HCT116 (cell line): ENCODE data around the gene INTS4. TPM values are rescaled to one million over a fixed set of nuclear protein-coding genes. Genes with fewer than 3 reads are reported as not detected.
"Not testable (repeated sequence)": the region's sequence is repeated elsewhere in the genome, so short reads cannot be mapped to it uniquely, and the experiment has no call there.

Source experiments
- ATAC-seq: fragments of 200-7000 bp; cut with Tn5 transposase; 2 replicates; pipeline ENCODE4 v1.9.1; 2020; ENCODE audit warnings: mild to moderate bottlenecking, moderate library complexity
- BruUV-seq: library from RNA; stranded (reverse); fragments of 400-500 nt; replicated peaks from 2 replicates; lab custom pipeline; 2021; lab: Mats Ljungman, UMichigan
- CTCF ChIA-PET: fragments of 300-600 bp; sonication (Branson Sonifier 250); formaldehyde crosslinking; loops from one replicate; lab custom pipeline; 2021; ENCODE audit warnings: antibody characterized with exemption; lab: Charles Lee
- POLR2A ChIA-PET: fragments of 300-600, 350-600 bp; sonication (Branson Sonifier 250); formaldehyde crosslinking; loops from one replicate; lab custom pipeline; 2021; ENCODE audit warnings: antibody characterized with exemption; lab: Charles Lee
- RAD21 ChIA-PET, 2 experiments: fragments of 300-600 bp; sonication (Branson Sonifier 250); formaldehyde crosslinking; loops; one replicate each; lab custom pipeline; 2023; ENCODE audit warnings: low total read pairs in 2 of 2; ENCODE audit not compliant: uncharacterized antibody in 2 of 2, unreplicated experiment in 2 of 2, low non-redundant PET in 1 of 2; lab: Charles Lee
- DNase-seq: peaks from one replicate; pipeline ENCODE4 v3.0.0-alpha.2; 2010; ENCODE audit warnings: low read depth, low spot score
- H2AFZ ChIP-seq: fragments of 200-600 bp; shearing (Covaris generic), sonication (generic); 2 replicates; pipeline ENCODE4 v1.6.1; 2017; ENCODE audit warnings: low read depth, mixed run types, mixed read lengths, antibody characterized with exemption, low read length; ENCODE audit not compliant: poor library complexity, severe bottlenecking
- H3K27ac ChIP-seq: 2 replicates; pipeline ENCODE4 v1.5.1; 2012; ENCODE audit warnings: low read depth, low read length
- H3K27me3 ChIP-seq: fragments of 200-600 bp; sonication (generic); 2 replicates; pipeline ENCODE4 v1.6.1; 2016; ENCODE audit warnings: mixed run types, low read length, mixed read lengths; ENCODE audit not compliant: insufficient read depth
- H3K36me3 ChIP-seq, 2 experiments: fragments of 200-500 bp in 1 of 2; fragments of 200-600 bp in 1 of 2; sonication (Bioruptor generic) in 1 of 2; sonication (generic) in 1 of 2; 2 replicates each; pipeline versions ENCODE4 v1.5.1 to v1.6.1; 2014 to 2016; ENCODE audit warnings: low read length in 2 of 2, inconsistent platforms in 1 of 2, mixed read lengths in 1 of 2, mixed run types in 1 of 2; ENCODE audit not compliant: insufficient read depth in 2 of 2, control insufficient read depth in 1 of 2
- H3K4me1 ChIP-seq, 2 experiments: fragments of 200-600 bp in 1 of 2; sonication (generic) in 1 of 2; 2 replicates each; pipeline versions ENCODE4 v1.5.1 to v1.6.1; 2012 to 2017; ENCODE audit warnings: low read length in 2 of 2, inconsistent platforms in 1 of 2, mild to moderate bottlenecking in 1 of 2, mixed read lengths in 1 of 2, mixed run types in 1 of 2, moderate library complexity in 1 of 2; ENCODE audit not compliant: insufficient read depth in 2 of 2, control insufficient read depth in 1 of 2
- H3K4me2 ChIP-seq: fragments of 200-600 bp; sonication (generic); 2 replicates; pipeline ENCODE4 v1.6.1; 2017; ENCODE audit warnings: mixed run types, low read length, mixed read lengths
- H3K4me3 ChIP-seq, 2 experiments: fragments of 200-600 bp in 1 of 2; sonication (generic) in 1 of 2; replicated peaks in 1 of 2; 2 replicates each; pipeline ENCODE4 v1.5.1; 2011 to 2016; ENCODE audit warnings: low read length in 2 of 2, control low read depth in 1 of 2, low read depth in 1 of 2, mild to moderate bottlenecking in 1 of 2, mixed read lengths in 1 of 2, mixed run types in 1 of 2
- H3K79me2 ChIP-seq: fragments of 200-600 bp; sonication (generic); 2 replicates; pipeline ENCODE4 v1.6.1; 2017; ENCODE audit warnings: mild to moderate bottlenecking, mixed run types, low read length, moderate library complexity, mixed read lengths; ENCODE audit not compliant: insufficient read depth
- H3K9ac ChIP-seq: fragments of 200-600 bp; sonication (generic); 2 replicates; pipeline ENCODE4 v1.6.1; 2016; ENCODE audit warnings: low read length, mixed read lengths
- H3K9me2 ChIP-seq: fragments of 200-600 bp; sonication (generic), shearing (Covaris generic); 2 replicates; pipeline ENCODE4 v1.6.1; 2017; ENCODE audit warnings: mixed run types, mild to moderate bottlenecking, moderate library complexity; ENCODE audit not compliant: insufficient read depth
- H3K9me3 ChIP-seq, 2 experiments: fragments of 200-500 bp in 1 of 2; fragments of 200-600 bp in 1 of 2; sonication (Bioruptor generic) in 1 of 2; sonication (generic) in 1 of 2; 2 replicates each; pipeline ENCODE4 v1.6.1; 2014 to 2017; ENCODE audit warnings: low read length in 2 of 2, mixed read lengths in 2 of 2, inconsistent platforms in 1 of 2, low read depth in 1 of 2, mild to moderate bottlenecking in 1 of 2, mixed run types in 1 of 2, moderate library complexity in 1 of 2; ENCODE audit not compliant: control insufficient read depth in 1 of 2, insufficient read depth in 1 of 2
- H4K20me1 ChIP-seq: fragments of 200-600 bp; sonication (generic), shearing (Covaris generic); 2 replicates; pipeline ENCODE4 v1.6.1; 2017; ENCODE audit warnings: mixed run types, mild to moderate bottlenecking, moderate library complexity; ENCODE audit not compliant: insufficient read depth
- CBX3 ChIP-seq: IDR thresholded peaks from 2 replicates; pipeline ENCODE4 v1.6.1; 2012; ENCODE audit warnings: low read depth
- CEBPB ChIP-seq: IDR thresholded peaks from 2 replicates; pipeline ENCODE4 v1.6.1; 2012; ENCODE audit warnings: low read depth
- ELF1 ChIP-seq: IDR thresholded peaks from 2 replicates; pipeline ENCODE4 v1.6.1; 2012; ENCODE audit warnings: low read depth, borderline replicate concordance
- EZH2 ChIP-seq: fragments of 200-600 bp; sonication (generic); IDR thresholded peaks from 2 replicates; pipeline ENCODE4 v1.6.1; 2017; ENCODE audit warnings: antibody characterized with exemption, mixed run types
- EZH2phosphoT487 ChIP-seq: fragments of 200-600 bp; IDR thresholded peaks from 2 replicates; pipeline ENCODE4 v1.6.1; 2018; ENCODE audit warnings: antibody characterized with exemption, borderline replicate concordance
- FOSL1 ChIP-seq: IDR thresholded peaks from 2 replicates; pipeline ENCODE4 v1.6.1; 2012; ENCODE audit warnings: low read depth
- JUND ChIP-seq: IDR thresholded peaks from 2 replicates; pipeline ENCODE4 v1.6.1; 2012
- POLR2A ChIP-seq: IDR thresholded peaks from 2 replicates; pipeline ENCODE4 v1.7.0; 2011; ENCODE audit warnings: borderline replicate concordance; ENCODE audit not compliant: insufficient read depth, insufficient read length; ENCODE audit errors: extremely low read depth
- POLR2AphosphoS5 ChIP-seq: IDR thresholded peaks from 2 replicates; pipeline ENCODE4 v1.6.1; 2011; ENCODE audit warnings: mild to moderate bottlenecking, low read depth, low read length, moderate library complexity
- SIN3A ChIP-seq: IDR thresholded peaks from 2 replicates; pipeline ENCODE4 v1.6.1; 2012; ENCODE audit warnings: low read depth
- SP1 ChIP-seq: IDR thresholded peaks from 2 replicates; pipeline ENCODE4 v1.6.1; 2012; ENCODE audit warnings: low read depth
- SRF ChIP-seq: IDR thresholded peaks from 2 replicates; pipeline ENCODE4 v1.6.1; 2012; ENCODE audit warnings: low read depth
- TCF7L2 ChIP-seq: IDR thresholded peaks from 2 replicates; pipeline ENCODE4 v1.7.0; 2011; ENCODE audit warnings: borderline replicate concordance, inconsistent platforms; ENCODE audit not compliant: insufficient read depth, insufficient read length; ENCODE audit errors: extremely low read depth
- YY1 ChIP-seq: IDR thresholded peaks from 2 replicates; pipeline ENCODE4 v1.6.1; 2011; ENCODE audit warnings: low read length, low read depth, moderate library complexity, mild to moderate bottlenecking; ENCODE audit not compliant: insufficient replicate concordance; ENCODE audit errors: extremely low read depth
- ZFX ChIP-seq: fragments of 450-650 bp; IDR thresholded peaks from 2 replicates; pipeline ENCODE4 v1.6.1; 2017
- intact Hi-C: fragments of 100-400 bp; cut with micrococcal nuclease; formaldehyde crosslinking; loops from 2 replicates; pipeline ENCODE4 v1.10.0; 2022
- total RNA-seq: library from RNA; stranded (reverse); gene quantifications from one replicate; pipeline ENCODE4 v1.2.1, GENCODE V29; 2021; ENCODE audit not compliant: unreplicated experiment
- TF ChIP-seq, protein P1 (sequence below), 3 experiments: fragments of 200-600 bp in 1 of 3; sonication (generic) in 1 of 3; IDR thresholded peaks in 2 of 3; conservative IDR thresholded peaks in 1 of 3; 2 replicates each; pipeline ENCODE4 v1.5.1; 2012 to 2017; ENCODE audit warnings: low read depth in 2 of 3, low read length in 2 of 3, antibody characterized with exemption in 1 of 3, borderline replicate concordance in 1 of 3, control low read depth in 1 of 3, mild to moderate bottlenecking in 1 of 3, mixed read lengths in 1 of 3, mixed run types in 1 of 3, moderate library complexity in 1 of 3; ENCODE audit not compliant: insufficient read depth in 1 of 3
- TF ChIP-seq, protein P2 (sequence below): IDR thresholded peaks from 2 replicates; pipeline ENCODE4 v1.6.1; 2012

Gene INTS4
- total RNA-seq, 1 experiment from 2014 or later, result 41.0 TPM

DNA sequence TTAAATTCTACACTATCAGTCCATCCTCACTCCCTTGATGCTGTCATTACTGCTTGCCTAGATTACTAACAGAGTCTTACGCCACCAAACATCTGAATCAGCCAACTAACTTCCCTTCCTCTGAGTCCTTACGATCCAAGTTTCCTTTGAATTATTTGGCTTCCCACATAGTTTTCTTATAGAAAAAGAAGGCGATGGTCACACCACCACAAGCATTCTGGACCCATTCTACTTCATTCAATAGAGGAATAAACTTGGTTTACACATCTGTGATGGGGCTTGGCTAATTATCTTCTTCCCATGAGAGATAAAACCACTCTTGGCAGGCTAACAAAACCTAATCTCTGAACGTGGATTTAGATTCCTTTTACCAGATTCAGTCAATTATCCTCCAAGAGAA lies 35.0 kb downstream of the INTS4 start:
- intact Hi-C loops, result no loop called here
- Histone ChIP-seq H3K4me2 (no peak overlapping the region), H3K79me2 (no peaks in the 10 kb centered on the region), H3K9ac (no peak overlapping the region), H3K4me3 (no peak overlapping the region), H3K27me3 (no peaks in the 10 kb centered on the region), H3K9me3 (no peaks in the 10 kb centered on the region), H3K4me1 (no peaks in the 10 kb centered on the region), H4K20me1 (no peaks in the 10 kb centered on the region), H3K27ac (no peak overlapping the region), H3K36me3 (peaks cover 0 to 7% of the 10 kb centered on the region in 2 experiments; a peak in 2 of 4 replicates), H2AFZ (no peak overlapping the region), H3K9me2 (no peaks in the 10 kb centered on the region)
- TF ChIP-seq CEBPB (no peak), POLR2AphosphoS5 (no peak), FOSL1 (no peak), CBX3 (no peak), ZFX (no peak), ELF1 (no peak), YY1 (no peak), SRF (no peak), POLR2A (no peak), EZH2phosphoT487 (no peak), SP1 (no peak), EZH2 (no peak), TCF7L2 (no peak), JUND (no peak), SIN3A (no peak)
- TF ChIP-seq, protein P1, sequence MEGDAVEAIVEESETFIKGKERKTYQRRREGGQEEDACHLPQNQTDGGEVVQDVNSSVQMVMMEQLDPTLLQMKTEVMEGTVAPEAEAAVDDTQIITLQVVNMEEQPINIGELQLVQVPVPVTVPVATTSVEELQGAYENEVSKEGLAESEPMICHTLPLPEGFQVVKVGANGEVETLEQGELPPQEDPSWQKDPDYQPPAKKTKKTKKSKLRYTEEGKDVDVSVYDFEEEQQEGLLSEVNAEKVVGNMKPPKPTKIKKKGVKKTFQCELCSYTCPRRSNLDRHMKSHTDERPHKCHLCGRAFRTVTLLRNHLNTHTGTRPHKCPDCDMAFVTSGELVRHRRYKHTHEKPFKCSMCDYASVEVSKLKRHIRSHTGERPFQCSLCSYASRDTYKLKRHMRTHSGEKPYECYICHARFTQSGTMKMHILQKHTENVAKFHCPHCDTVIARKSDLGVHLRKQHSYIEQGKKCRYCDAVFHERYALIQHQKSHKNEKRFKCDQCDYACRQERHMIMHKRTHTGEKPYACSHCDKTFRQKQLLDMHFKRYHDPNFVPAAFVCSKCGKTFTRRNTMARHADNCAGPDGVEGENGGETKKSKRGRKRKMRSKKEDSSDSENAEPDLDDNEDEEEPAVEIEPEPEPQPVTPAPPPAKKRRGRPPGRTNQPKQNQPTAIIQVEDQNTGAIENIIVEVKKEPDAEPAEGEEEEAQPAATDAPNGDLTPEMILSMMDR (IDR thresholded peaks at IDR 0.05 in 2 of 3, conservative IDR thresholded peaks at IDR 0.05 in 1 of 3; ENCODE audit: borderline replicate concordance in 1 of 3, insufficient read depth in 1 of 3, low read depth in 2 of 3, low read length in 2 of 3), result no peak
- TF ChIP-seq, protein P2, sequence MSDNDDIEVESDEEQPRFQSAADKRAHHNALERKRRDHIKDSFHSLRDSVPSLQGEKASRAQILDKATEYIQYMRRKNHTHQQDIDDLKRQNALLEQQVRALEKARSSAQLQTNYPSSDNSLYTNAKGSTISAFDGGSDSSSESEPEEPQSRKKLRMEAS, result no peak
- RAD21 ChIA-PET, result no interaction called here
- CTCF ChIA-PET, result no interaction called here
- POLR2A ChIA-PET, result no interaction called here
- ATAC-seq (no peak), DNase-seq (no peak)
- BruUV-seq, result no TSS peak

GRCh38 chr11:77958583-77959177 lies 35.8 kb downstream of the INTS4 start:
- H3K27ac ChIP-seq, H3K79me2 ChIP-seq, H3K9ac ChIP-seq, H3K4me3 ChIP-seq, DNase-seq, H3K4me1 ChIP-seq, H3K36me3 ChIP-seq, BruUV-seq, H3K4me2 ChIP-seq, H2AFZ ChIP-seq, intact Hi-C loops, H4K20me1 ChIP-seq, H3K9me2 ChIP-seq, H3K9me3 ChIP-seq, RAD21 ChIA-PET, POLR2A ChIA-PET, ATAC-seq, H3K27me3 ChIP-seq, CTCF ChIA-PET: not testable (repeated sequence)
